KMS-11 (cell line): ENCODE results near the gene KCNQ1OT1.

Experiments
- H2AFZ ChIP-seq: fragments of 200-600 bp; sonication (generic); 2 replicates; pipeline ENCODE4 v1.6.1; 2016; ENCODE audit warnings: antibody characterized with exemption, mixed run types, low read depth
- H3K27ac ChIP-seq: fragments of 200-600 bp; sonication (generic); 2 replicates; pipeline ENCODE4 v1.6.1; 2016; ENCODE audit warnings: mild to moderate bottlenecking, mixed run types
- H3K27me3 ChIP-seq: fragments of 200-600 bp; sonication (generic); 2 replicates; pipeline ENCODE4 v1.6.1; 2017; ENCODE audit warnings: mild to moderate bottlenecking, low read depth, mixed run types, moderate library complexity; ENCODE audit not compliant: insufficient read depth
- H3K36me3 ChIP-seq: fragments of 200-600 bp; sonication (generic); 2 replicates; pipeline ENCODE4 v1.6.1; 2017; ENCODE audit warnings: mild to moderate bottlenecking, mixed run types; ENCODE audit not compliant: insufficient read depth
- H3K4me1 ChIP-seq: fragments of 200-600 bp; sonication (generic); 2 replicates; pipeline ENCODE4 v1.6.1; 2016; ENCODE audit warnings: mild to moderate bottlenecking, low read depth, mixed run types; ENCODE audit not compliant: poor library complexity, severe bottlenecking
- H3K4me2 ChIP-seq: fragments of 200-600 bp; sonication (generic); 2 replicates; pipeline ENCODE4 v1.7.0; 2016; ENCODE audit warnings: mild to moderate bottlenecking, mixed run types
- H3K4me3 ChIP-seq: fragments of 200-600 bp; sonication (generic); IDR thresholded peaks from 2 replicates; pipeline ENCODE4 v1.6.1; 2017; ENCODE audit warnings: low read depth, low read length, mixed read lengths; ENCODE audit not compliant: insufficient read depth
- H3K79me2 ChIP-seq: fragments of 200-600 bp; sonication (generic); 2 replicates; pipeline ENCODE4 v1.6.1; 2016; ENCODE audit warnings: low read depth, mixed run types; ENCODE audit not compliant: insufficient read depth
- H3K9ac ChIP-seq: fragments of 200-600 bp; sonication (generic); 2 replicates; pipeline ENCODE4 v1.6.1; 2016; ENCODE audit warnings: mild to moderate bottlenecking, mixed run types
- H4K20me1 ChIP-seq: fragments of 200-600 bp; sonication (generic); 2 replicates; pipeline ENCODE4 v1.6.1; 2016; ENCODE audit warnings: mild to moderate bottlenecking, mixed run types; ENCODE audit not compliant: insufficient read depth
- TF ChIP-seq, protein P1 (sequence below): fragments of 200-600 bp; sonication (generic); conservative IDR thresholded peaks from 2 replicates; pipeline ENCODE4 v1.6.1; 2017; ENCODE audit warnings: low read depth, mild to moderate bottlenecking, antibody characterized with exemption, low read length, moderate library complexity, mixed read lengths

Gene KCNQ1OT1

GRCh38 chr11:2562890-2563212 is 136.9 kb downstream of the KCNQ1OT1 start:
- Histone ChIP-seq H3K4me3 (no peak overlapping the region), H3K27me3 (no peaks in the 10 kb centered on the region), H3K4me2 (no peak overlapping the region), H4K20me1 (no peaks in the 10 kb centered on the region), H3K79me2 (no peaks in the 10 kb centered on the region), H3K9ac (no peak overlapping the region), H2AFZ (no peak overlapping the region), H3K36me3 (no peaks in the 10 kb centered on the region), H3K4me1 (no peaks in the 10 kb centered on the region), H3K27ac (no peak overlapping the region)
- TF ChIP-seq, protein P1, sequence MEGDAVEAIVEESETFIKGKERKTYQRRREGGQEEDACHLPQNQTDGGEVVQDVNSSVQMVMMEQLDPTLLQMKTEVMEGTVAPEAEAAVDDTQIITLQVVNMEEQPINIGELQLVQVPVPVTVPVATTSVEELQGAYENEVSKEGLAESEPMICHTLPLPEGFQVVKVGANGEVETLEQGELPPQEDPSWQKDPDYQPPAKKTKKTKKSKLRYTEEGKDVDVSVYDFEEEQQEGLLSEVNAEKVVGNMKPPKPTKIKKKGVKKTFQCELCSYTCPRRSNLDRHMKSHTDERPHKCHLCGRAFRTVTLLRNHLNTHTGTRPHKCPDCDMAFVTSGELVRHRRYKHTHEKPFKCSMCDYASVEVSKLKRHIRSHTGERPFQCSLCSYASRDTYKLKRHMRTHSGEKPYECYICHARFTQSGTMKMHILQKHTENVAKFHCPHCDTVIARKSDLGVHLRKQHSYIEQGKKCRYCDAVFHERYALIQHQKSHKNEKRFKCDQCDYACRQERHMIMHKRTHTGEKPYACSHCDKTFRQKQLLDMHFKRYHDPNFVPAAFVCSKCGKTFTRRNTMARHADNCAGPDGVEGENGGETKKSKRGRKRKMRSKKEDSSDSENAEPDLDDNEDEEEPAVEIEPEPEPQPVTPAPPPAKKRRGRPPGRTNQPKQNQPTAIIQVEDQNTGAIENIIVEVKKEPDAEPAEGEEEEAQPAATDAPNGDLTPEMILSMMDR = no peak

- Histone ChIP-seq H3K36me3 (no peaks in the 10 kb centered on the region), H3K79me2 (no peaks in the 10 kb centered on the region), H3K4me2 (no peak overlapping the region), H3K9ac (no peak overlapping the region), H3K4me1 (no peaks in the 10 kb centered on the region), H4K20me1 (no peaks in the 10 kb centered on the region), H3K27me3 (no peaks in the 10 kb centered on the region), H2AFZ (no peak overlapping the region), H3K27ac (no peak overlapping the region), H3K4me3 (no peak overlapping the region)
- TF ChIP-seq, protein P1 = no peak
These were observed 137.9 kb downstream of the KCNQ1OT1 start for GRCh38 chr11:2561696-2562581.

DNA sequence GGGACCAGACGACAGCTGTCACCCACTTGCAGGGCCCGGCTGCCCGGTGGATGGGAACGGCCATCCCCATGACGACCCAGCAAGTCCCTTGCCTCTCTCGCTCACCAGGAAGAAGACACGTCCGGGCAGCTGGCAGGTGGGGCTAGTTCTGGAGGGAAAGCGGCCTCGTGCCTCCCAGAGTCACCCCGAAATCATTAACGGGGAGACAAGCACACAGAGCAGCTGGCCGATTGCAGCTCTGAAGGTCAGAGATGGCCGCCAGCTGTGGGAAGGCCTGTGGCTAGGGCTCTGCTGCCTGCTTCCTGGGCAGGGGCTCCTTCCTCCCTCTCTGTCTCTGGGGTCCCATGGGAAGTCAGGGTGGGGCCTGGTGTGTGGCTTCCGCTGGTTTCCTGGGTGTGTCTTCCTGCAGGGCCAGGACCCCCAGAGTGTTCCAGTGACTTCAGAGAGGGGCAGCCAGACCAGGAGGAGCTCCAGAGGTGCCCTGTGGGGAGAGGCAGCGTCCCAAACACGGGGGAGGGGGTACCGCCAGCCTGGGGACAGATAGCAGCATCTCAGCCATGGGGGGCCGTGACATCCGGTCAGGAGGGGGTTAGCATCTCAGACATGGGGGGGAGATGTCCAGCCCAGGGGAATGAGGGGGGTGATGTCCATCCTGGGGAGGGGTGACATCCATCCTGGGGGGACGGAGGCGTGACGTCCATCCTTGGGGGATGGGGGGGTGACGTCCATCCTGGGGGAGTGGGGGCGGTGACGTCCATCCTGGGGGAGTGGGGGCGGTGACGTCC is 140.1 kb downstream of the KCNQ1OT1 start:
- Histone ChIP-seq H3K9ac (no peak overlapping the region), H3K4me3 (no peak overlapping the region), H3K79me2 (no peaks in the 10 kb centered on the region), H3K4me1 (no peaks in the 10 kb centered on the region), H3K27me3 (no peaks in the 10 kb centered on the region), H3K4me2 (no peak overlapping the region), H3K27ac (no peak overlapping the region), H4K20me1 (no peaks in the 10 kb centered on the region), H2AFZ (no peak overlapping the region), H3K36me3 (no peaks in the 10 kb centered on the region)
- TF ChIP-seq, protein P1 = no peak

DNA sequence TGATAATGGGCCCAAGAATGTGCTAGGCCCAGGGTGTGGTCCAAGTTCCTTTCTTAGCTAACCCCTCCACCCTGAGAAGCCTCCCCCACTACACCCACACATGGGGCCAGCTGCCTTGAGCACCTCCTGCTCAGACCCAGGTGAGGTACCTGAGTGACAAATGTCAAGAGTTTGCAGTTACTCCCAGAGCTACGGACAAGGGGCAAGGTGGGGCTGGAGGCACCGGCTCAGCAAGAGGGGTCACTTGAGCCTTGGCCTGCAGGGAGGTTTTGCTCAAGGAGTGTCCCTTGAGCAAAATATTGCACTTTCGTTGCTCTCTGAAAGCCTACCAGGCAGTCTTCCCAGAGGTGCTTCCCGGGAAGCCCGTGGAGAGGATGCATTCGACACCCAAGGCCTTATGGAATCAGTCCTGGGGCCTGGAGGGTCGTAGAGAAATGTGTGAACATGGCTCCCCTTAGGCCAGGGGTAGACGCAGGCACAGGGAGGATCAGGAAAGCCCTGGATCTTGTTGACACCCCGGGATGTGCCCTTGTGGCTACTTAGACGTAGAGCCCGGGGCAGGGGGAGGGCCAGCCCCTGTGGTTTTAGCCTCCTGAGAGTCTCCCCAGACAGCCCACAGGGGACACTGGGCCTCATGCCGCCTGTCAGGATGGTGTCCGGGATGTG is 140.8 kb downstream of the KCNQ1OT1 start:
- no peaks in the 10 kb centered on the region for H3K4me1 ChIP-seq
- H3K9ac ChIP-seq = no peak overlapping the region

More for the DNA sequence above, 140.8 kb downstream of the KCNQ1OT1 start:
- no peaks in the 10 kb centered on the region for H3K36me3 ChIP-seq
- H3K4me2 ChIP-seq = no peak overlapping the region
- no peak overlapping the region for H3K27ac ChIP-seq
- TF ChIP-seq, protein P1 = no peak
- no peak overlapping the region for H3K4me3 ChIP-seq
- H2AFZ ChIP-seq = no peak overlapping the region
- H4K20me1 ChIP-seq = no peaks in the 10 kb centered on the region
- no peaks in the 10 kb centered on the region for H3K27me3 ChIP-seq
- no peaks in the 10 kb centered on the region for H3K79me2 ChIP-seq
